Measurements from ENCODE around the gene PSME2. TPM values are rescaled to one million over a fixed set of nuclear protein-coding genes. Genes with fewer than 3 reads are reported as not detected.
A peak's percentile ranks its signal among the peaks of the same experiment; 100 is the strongest.

The PSME2 gene
- total and polyA plus RNA-seq, 2 of the 13 experiments (the other 11 are each of a cell fraction or from before 2014, with no cell fraction given): 332 to 716 TPM

DNA sequence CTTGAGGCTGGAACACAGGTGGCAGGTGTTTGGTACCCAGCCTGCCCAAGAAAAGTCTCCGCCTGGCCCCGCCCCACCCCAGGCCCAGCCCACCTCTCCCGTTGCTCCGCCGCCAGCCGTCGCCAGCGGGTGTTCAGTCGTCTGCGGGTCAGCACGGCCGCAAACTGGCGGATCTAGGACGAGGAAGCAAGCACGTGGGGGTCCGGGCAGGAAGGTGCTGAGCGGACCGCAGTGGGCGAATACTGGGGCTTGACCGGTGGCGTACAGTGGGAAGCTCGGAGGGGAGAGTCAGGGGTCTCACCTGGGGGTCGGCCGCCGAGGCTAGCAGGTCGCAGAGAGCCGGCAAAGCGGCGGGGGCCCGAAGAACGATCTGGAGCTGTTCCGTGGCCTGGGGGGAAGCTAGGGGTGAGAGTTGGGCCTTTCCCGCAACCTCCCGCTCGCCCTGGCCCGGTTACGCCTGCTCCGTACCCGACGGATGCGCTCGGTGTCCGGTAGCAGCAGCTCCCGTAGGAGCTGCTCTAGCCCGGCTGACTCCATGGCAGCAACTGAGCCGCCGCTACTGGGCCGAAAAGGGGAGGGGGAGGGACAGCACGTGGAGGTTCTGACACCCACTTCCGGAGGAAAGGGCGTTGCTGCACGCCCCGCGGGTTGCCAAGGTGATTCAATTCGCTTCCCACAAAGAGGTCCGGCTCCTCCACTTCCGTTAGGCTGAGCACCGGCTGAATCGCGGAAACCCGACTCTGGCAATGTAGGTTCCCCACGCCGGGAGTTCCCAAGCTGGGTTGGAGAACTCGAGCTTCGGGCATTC lies 42.0 kb upstream of the PSME2 start, which contains the start of gene IPO4:
IPO4 (minus strand) TSS at position 566 of the 808 bp plus-strand sequence; CDS start at position 537, 29 bp downstream.
- ATAC-seq (peak; percentile 88), DNase-seq (ENCODE audit: low spot score) (peak; percentile 100), FAIRE-seq (peak; percentile 97)
- intact Hi-C loops (cut with micrococcal nuclease; ENCODE audit: unreplicated experiment) (loop anchor here (1.0 to 2.0 kb wide), 5 partner anchors 27 to 74 kb away; partner anchors contain the start of genes DCAF11, GMPR2, IRF9 and NEDD8), in situ Hi-C loops (cut with HindIII; ENCODE audit: extremely low pct_ligation_motif_present, low pct_unique_long_range_greater_than_20kb) (no loop called here)
- TSS peak; percentile 76 for BruUV-seq (replicated peaks)
- Histone ChIP-seq H3K27ac (ENCODE audit: extremely low read length, insufficient read depth, low read length) (peak within 1 kb of the TSS; percentile 64), H3K27me3 (ENCODE audit: control insufficient read depth in 1 of 2, insufficient read depth in 2 of 2, low read length in 2 of 2) (no peaks in the 10 kb centered on the region), H4K20me1 (ENCODE audit: insufficient read depth, low read length) (no peaks in the 10 kb centered on the region), H3K9ac (ENCODE audit: insufficient read depth, low read depth, low read length) (peak within 1 kb of the TSS; percentile 84), H3K4me1 (ENCODE audit: insufficient read depth, low read length) (peaks cover 42% of the 10 kb centered on the region), H3K36me3 (replicated peaks in 1 of 2; ENCODE audit: control insufficient read depth in 1 of 2, insufficient read depth in 2 of 2, low read length in 2 of 2) (peaks cover 60 to 70% of the 10 kb centered on the region in 2 experiments), H3K4me3 (replicated peaks in 1 of 3; ENCODE audit: insufficient read depth in 1 of 3, low read depth in 2 of 3, low read length in 3 of 3) (peak within 1 kb of the TSS; percentile 70 to 92 (median 77)), H3K4me2 (ENCODE audit: low read depth, low read length) (peak within 1 kb of the TSS; percentile 96), H3K79me2 (ENCODE audit: insufficient read depth, low read length) (peaks cover 24% of the 10 kb centered on the region), H2AFZ (ENCODE audit: low read length) (no peak within 1 kb of the TSS), H3K9me3 (ENCODE audit: low read length) (no peaks in the 10 kb centered on the region)
- ChIA-PET POLR2A (interaction anchor here (0.6 to 6.4 kb wide), 40 partner anchors 10 to 1094 kb away, joined by 3 to 65 read pairs (median 6); partner anchors contain the start of genes ACIN1, C14orf119, CARMIL3 and CHMP4A), CTCF (ENCODE audit: low intra/inter-chr PET ratio, low total read pairs) (no interaction called here)
- 1% methylated on average over 65 of the region's 65 CpGs for WGBS (ENCODE audit: low lambda C conversion rate)
- TF ChIP-seq MZF1 (CRISPR knock-in tag; IDR thresholded peaks at IDR 0.05; ENCODE audit: borderline replicate concordance) (peak; percentile 92; the same call in 1 of the 2 replicates), WIZ (CRISPR knock-in tag; IDR thresholded peaks at IDR 0.05) (peak; percentile 96), ZNF275 (CRISPR knock-in tag; IDR thresholded peaks at IDR 0.05; ENCODE audit: borderline replicate concordance) (peak; percentile 100), TBX2 (CRISPR knock-in tag; IDR thresholded peaks at IDR 0.05; ENCODE audit: borderline replicate concordance) (peak; percentile 99), ARNT2 (CRISPR knock-in tag; IDR thresholded peaks at IDR 0.05; ENCODE audit: low read depth) (peak; percentile 98), FOXK1 (CRISPR knock-in tag; IDR thresholded peaks at IDR 0.05; ENCODE audit: borderline replicate concordance, low read depth) (peak; percentile 99), RFXANK (CRISPR knock-in tag; IDR thresholded peaks at IDR 0.05) (peak; percentile 93; the same call in 1 of the 2 replicates), DNMT3B (CRISPR knock-in tag; conservative IDR thresholded peaks at IDR 0.05) (peak; percentile 90), FIP1L1 (IDR thresholded peaks at IDR 0.05; ENCODE audit: borderline replicate concordance, insufficient read depth, low read depth, low read length) (peak; percentile 93; the same call in 1 of the 2 replicates), ZNF891 (CRISPR knock-in tag; IDR thresholded peaks at IDR 0.05) (peak; percentile 99), ZNF749 (CRISPR knock-in tag; IDR thresholded peaks at IDR 0.05; ENCODE audit: borderline replicate concordance) (peak; percentile 97), ELF1 (CRISPR knock-in tag; IDR thresholded peaks at IDR 0.05) (peak; percentile 97), MEF2D (CRISPR knock-in tag; IDR thresholded peaks at IDR 0.05) (peak; percentile 93), ZNF431 (CRISPR knock-in tag; IDR thresholded peaks at IDR 0.05; ENCODE audit: borderline replicate concordance, low read depth) (no peak), ZNF232 (CRISPR knock-in tag; IDR thresholded peaks at IDR 0.05; ENCODE audit: borderline replicate concordance) (peak; percentile 93), SIX4 (CRISPR knock-in tag; IDR thresholded peaks at IDR 0.05) (peak; percentile 90), ZNF564 (CRISPR knock-in tag; IDR thresholded peaks at IDR 0.05) (no peak), ZNF121 (CRISPR knock-in tag; IDR thresholded peaks at IDR 0.05) (no peak), ZNF30 (CRISPR knock-in tag; IDR thresholded peaks at IDR 0.05) (peak; percentile 79; the same call in 1 of the 2 replicates), ETV5 (CRISPR knock-in tag; IDR thresholded peaks at IDR 0.05; ENCODE audit: borderline replicate concordance) (peak; percentile 100), TGIF2 (CRISPR knock-in tag; IDR thresholded peaks at IDR 0.05) (peak; percentile 99)
- TF ChIP-seq, protein P1, sequence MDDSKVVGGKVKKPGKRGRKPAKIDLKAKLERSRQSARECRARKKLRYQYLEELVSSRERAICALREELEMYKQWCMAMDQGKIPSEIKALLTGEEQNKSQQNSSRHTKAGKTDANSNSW (CRISPR knock-in tag; IDR thresholded peaks at IDR 0.05; ENCODE audit: borderline replicate concordance): peak; percentile 98; the same call in 1 of the 2 replicates
- TF ChIP-seq, protein P2, sequence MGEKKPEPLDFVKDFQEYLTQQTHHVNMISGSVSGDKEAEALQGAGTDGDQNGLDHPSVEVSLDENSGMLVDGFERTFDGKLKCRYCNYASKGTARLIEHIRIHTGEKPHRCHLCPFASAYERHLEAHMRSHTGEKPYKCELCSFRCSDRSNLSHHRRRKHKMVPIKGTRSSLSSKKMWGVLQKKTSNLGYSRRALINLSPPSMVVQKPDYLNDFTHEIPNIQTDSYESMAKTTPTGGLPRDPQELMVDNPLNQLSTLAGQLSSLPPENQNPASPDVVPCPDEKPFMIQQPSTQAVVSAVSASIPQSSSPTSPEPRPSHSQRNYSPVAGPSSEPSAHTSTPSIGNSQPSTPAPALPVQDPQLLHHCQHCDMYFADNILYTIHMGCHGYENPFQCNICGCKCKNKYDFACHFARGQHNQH (CRISPR knock-in tag; IDR thresholded peaks at IDR 0.05): peak; percentile 99
